NT2/D1 (cell line): ENCODE measurements around the gene KCTD11.
"Not testable (repeated sequence)": the region's sequence is repeated elsewhere in the genome, so short reads cannot be mapped to it uniquely, and the experiment has no call there.

Source experiments
- DNase-seq: peaks from one replicate; pipeline ENCODE4 v3.0.0-alpha.2; 2011; ENCODE audit warnings: low read depth, low spot score
- H3K27me3 ChIP-seq: 2 replicates; pipeline ENCODE4 v1.6.0; 2011; ENCODE audit warnings: mild to moderate bottlenecking; ENCODE audit not compliant: insufficient read length, insufficient read depth
- H3K36me3 ChIP-seq: 2 replicates; pipeline ENCODE4 v1.6.1; 2011; ENCODE audit warnings: mild to moderate bottlenecking, low read length, mixed read lengths; ENCODE audit not compliant: insufficient read depth, insufficient read length
- H3K4me1 ChIP-seq: 2 replicates; pipeline ENCODE4 v1.5.1; 2011; ENCODE audit not compliant: insufficient read depth, insufficient read length
- H3K4me3 ChIP-seq: 2 replicates; pipeline ENCODE4 v1.5.1; 2011; ENCODE audit warnings: low read depth; ENCODE audit not compliant: insufficient read length
- H3K9ac ChIP-seq: 2 replicates; pipeline ENCODE4 v1.6.0; 2011; ENCODE audit warnings: low read depth; ENCODE audit not compliant: insufficient read length
- H3K9me3 ChIP-seq: 2 replicates; pipeline ENCODE4 v1.5.1; 2011; ENCODE audit warnings: mild to moderate bottlenecking, low read length; ENCODE audit not compliant: insufficient read depth
- SUZ12 ChIP-seq: IDR thresholded peaks from 2 replicates; pipeline ENCODE4 v1.6.1; 2011; ENCODE audit not compliant: insufficient read length, insufficient read depth; ENCODE audit errors: extremely low read depth
- YY1 ChIP-seq: IDR thresholded peaks from 2 replicates; pipeline ENCODE4 v1.6.1; 2011; ENCODE audit not compliant: insufficient read length, insufficient read depth
- ZNF274 ChIP-seq: IDR thresholded peaks from 2 replicates; pipeline ENCODE4 v1.6.1; 2011; ENCODE audit warnings: mild to moderate bottlenecking, low read depth, low read length

Gene KCTD11

GRCh38 chr17:7336240-7337175 lies 15.5 kb upstream of the KCTD11 start, which contains the start of gene ACAP1:
Gene ACAP1 (plus strand): TSS chr17:7336529. CDS start chr17:7336735, 206 bp downstream.
- Histone ChIP-seq H3K4me3 (no peak within 1 kb of the TSS), H3K27me3 (no peaks in the 10 kb centered on the region), H3K9ac (peak within 1 kb of the TSS; percentile 17), H3K36me3 (no peaks in the 10 kb centered on the region), H3K9me3 (no peaks in the 10 kb centered on the region), H3K4me1 (peaks cover 3% of the 10 kb centered on the region)
- TF ChIP-seq SUZ12, result no peak
- DNase-seq, result no peak

GRCh38 chr17:7337600-7337999 lies 14.4 kb upstream of the KCTD11 start:
- H3K36me3 ChIP-seq, H3K4me1 ChIP-seq, H3K9me3 ChIP-seq, DNase-seq, H3K9ac ChIP-seq, H3K27me3 ChIP-seq, H3K4me3 ChIP-seq: not testable (repeated sequence)

DNA sequence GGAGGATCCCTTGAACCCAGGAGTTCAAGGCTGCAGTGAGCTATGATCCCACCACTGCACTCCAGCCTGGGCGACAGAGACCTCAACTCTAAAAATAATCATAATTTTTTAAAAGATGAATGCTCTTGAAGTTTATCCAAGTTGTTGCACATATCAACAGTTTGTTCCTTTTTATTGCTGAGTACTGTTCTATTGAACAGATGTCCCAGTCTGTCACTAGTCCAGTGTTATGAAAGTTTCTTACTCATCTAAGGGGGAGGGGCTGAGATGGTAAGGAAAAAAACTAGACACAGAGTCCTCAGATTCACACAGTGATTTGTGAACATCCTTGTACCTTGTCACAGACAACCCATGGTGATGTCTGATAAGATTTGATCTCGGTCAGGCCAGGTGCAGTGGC lies 11.8 kb upstream of the KCTD11 start:
- Histone ChIP-seq H3K4me1 (peaks cover 3% of the 10 kb centered on the region), H3K36me3 (no peaks in the 10 kb centered on the region), H3K9me3 (no peaks in the 10 kb centered on the region), H3K4me3 (no peak overlapping the region), H3K9ac (no peak overlapping the region), H3K27me3 (no peaks in the 10 kb centered on the region)
- DNase-seq, result no peak
- TF ChIP-seq YY1, result no peak
- TF ChIP-seq SUZ12, result no peak
- TF ChIP-seq ZNF274, result no peak

- no peak overlapping the region for H3K4me3 ChIP-seq
- no peaks in the 10 kb centered on the region for H3K9me3 ChIP-seq
- TF ChIP-seq SUZ12, result no peak
- TF ChIP-seq ZNF274, result no peak
- TF ChIP-seq YY1, result no peak
- no peak for DNase-seq
- no peaks in the 10 kb centered on the region for H3K27me3 ChIP-seq
- H3K9ac ChIP-seq, result no peak overlapping the region
- H3K36me3 ChIP-seq, result no peaks in the 10 kb centered on the region
- H3K4me1 ChIP-seq, result peaks cover 3% of the 10 kb centered on the region
Measured at GRCh38 chr17:7341842-7342241, 10.1 kb upstream of the KCTD11 start.

GRCh38 chr17:7343250-7343649 lies 8.7 kb upstream of the KCTD11 start:
- H3K9ac ChIP-seq, result no peak overlapping the region
- no peak overlapping the region for H3K4me3 ChIP-seq
- no peaks in the 10 kb centered on the region for H3K27me3 ChIP-seq
- DNase-seq, result no peak
- H3K36me3 ChIP-seq, result no peaks in the 10 kb centered on the region
- no peaks in the 10 kb centered on the region for H3K9me3 ChIP-seq
- H3K4me1 ChIP-seq, result peaks cover 1% of the 10 kb centered on the region
- TF ChIP-seq ZNF274 (no peak), SUZ12 (no peak), YY1 (no peak)

- Histone ChIP-seq H3K9ac (no peak overlapping the region), H3K9me3 (no peaks in the 10 kb centered on the region), H3K4me3 (no peak overlapping the region), H3K27me3 (no peaks in the 10 kb centered on the region), H3K4me1 (peaks cover 9% of the 10 kb centered on the region), H3K36me3 (no peaks in the 10 kb centered on the region)
- DNase-seq, result no peak
- TF ChIP-seq SUZ12 (no peak), YY1 (no peak), ZNF274 (no peak)
Measured at GRCh38 chr17:7346761-7347614, 5.0 kb upstream of the KCTD11 start.
